Calu3 (cell line): ENCODE results near the gene AGBL3. TPM values are rescaled to one million over a fixed set of nuclear protein-coding genes. Genes with fewer than 3 reads are reported as not detected.

ENCODE experiments used
- BruUV-seq: library from RNA; stranded (reverse); fragments of 400-500 nt; replicated peaks from 2 replicates; lab custom pipeline; 2021; lab: Mats Ljungman, UMichigan
- CTCF ChIA-PET: fragments of 300-600 bp; sonication (Branson Sonifier 250); formaldehyde crosslinking; loops from one replicate; lab custom pipeline; 2022; ENCODE audit warnings: antibody characterized with exemption; lab: Charles Lee
- DNase-seq: peaks from one replicate; pipeline ENCODE4 v3.0.0; 2022
- H3K27ac Mint-ChIP-seq: one replicate; pipeline ENCODE4 v1.8.0; 2022; ENCODE audit warnings: mixed read lengths; ENCODE audit not compliant: unreplicated experiment
- H3K27me3 Mint-ChIP-seq: one replicate; pipeline ENCODE4 v1.8.0; 2022; ENCODE audit warnings: mixed read lengths; ENCODE audit not compliant: unreplicated experiment
- H3K36me3 Mint-ChIP-seq: one replicate; pipeline ENCODE4 v1.8.0; 2022; ENCODE audit warnings: mild to moderate bottlenecking, moderate library complexity, mixed read lengths; ENCODE audit not compliant: insufficient read depth, unreplicated experiment
- H3K4me1 Mint-ChIP-seq: one replicate; pipeline ENCODE4 v1.8.0; 2022; ENCODE audit warnings: mild to moderate bottlenecking, low read depth, mixed read lengths; ENCODE audit not compliant: unreplicated experiment
- H3K4me3 Mint-ChIP-seq: one replicate; pipeline ENCODE4 v1.8.0; 2022; ENCODE audit warnings: mild to moderate bottlenecking, low read depth, moderate library complexity, mixed read lengths; ENCODE audit not compliant: unreplicated experiment
- H3K9me3 Mint-ChIP-seq: one replicate; pipeline ENCODE4 v1.8.0; 2022; ENCODE audit warnings: low read depth, mixed read lengths; ENCODE audit not compliant: unreplicated experiment
- CTCF ChIP-seq: fragments of 200-600 bp; IDR thresholded peaks from one replicate; pipeline ENCODE4 v1.8.0; 2022; ENCODE audit warnings: antibody characterized with exemption; ENCODE audit not compliant: unreplicated experiment
- intact Hi-C: fragments of 100-400 bp; cut with micrococcal nuclease; formaldehyde crosslinking; loops from one replicate; pipeline ENCODE4 v1.10.0; 2022; ENCODE audit not compliant: unreplicated experiment
- total RNA-seq: library from RNA; stranded (reverse); gene quantifications from 2 replicates; pipeline ENCODE4 v1.2.3, GENCODE V29; 2022

The AGBL3 gene
- total RNA-seq, 1 experiment from 2014 or later, result 6.3 TPM

DNA sequence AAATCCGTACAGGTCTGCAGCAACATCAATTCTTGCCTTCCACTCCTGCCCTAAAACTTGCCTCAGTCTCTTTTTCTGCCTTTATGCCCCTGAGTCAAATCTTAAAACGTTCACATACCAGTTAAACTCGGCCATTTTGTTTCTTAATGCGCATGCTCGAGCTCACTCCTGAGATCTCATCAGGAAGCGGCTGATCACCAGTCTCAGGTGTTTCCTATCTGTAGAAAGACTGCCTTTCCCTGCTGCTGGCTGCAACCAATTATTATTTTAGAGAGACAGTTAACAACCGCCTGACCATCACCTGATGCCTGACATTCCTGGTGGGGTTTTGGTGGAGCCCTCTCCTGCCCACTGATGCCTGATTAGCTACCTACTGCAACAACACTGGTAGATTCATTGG lies 91.3 kb downstream of the AGBL3 start:
- Mint-ChIP-seq H3K4me1 (no peaks in the 10 kb centered on the region), H3K36me3 (no peaks in the 10 kb centered on the region), H3K27me3 (no peaks in the 10 kb centered on the region), H3K9me3 (no peaks in the 10 kb centered on the region), H3K4me3 (no peak overlapping the region), H3K27ac (no peak overlapping the region)
- intact Hi-C loops, result no loop called here
- no peak for DNase-seq
- TF ChIP-seq CTCF, result no peak
- CTCF ChIA-PET, result no interaction called here
- BruUV-seq, result no TSS peak

DNA sequence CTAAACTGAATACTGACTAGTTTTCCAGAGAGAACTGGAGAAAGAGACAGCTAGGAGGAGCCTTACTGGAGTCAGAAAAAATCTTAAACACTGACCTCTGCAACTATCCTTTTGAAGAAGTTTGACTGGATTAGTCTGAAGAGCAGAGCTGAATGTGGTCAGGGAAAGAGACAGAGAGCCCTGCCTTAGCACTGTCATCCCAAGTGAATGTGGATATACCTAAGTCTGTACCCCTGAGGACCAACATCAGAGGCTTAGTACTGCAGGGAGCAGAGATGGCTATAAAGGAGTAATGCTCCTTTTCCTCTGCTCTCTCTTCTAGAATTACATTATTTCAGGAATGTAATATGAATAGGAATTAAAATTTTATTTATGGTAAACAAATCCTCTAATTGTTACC lies 91.7 kb downstream of the AGBL3 start:
- H3K9me3 Mint-ChIP-seq, result no peaks in the 10 kb centered on the region

DNA sequence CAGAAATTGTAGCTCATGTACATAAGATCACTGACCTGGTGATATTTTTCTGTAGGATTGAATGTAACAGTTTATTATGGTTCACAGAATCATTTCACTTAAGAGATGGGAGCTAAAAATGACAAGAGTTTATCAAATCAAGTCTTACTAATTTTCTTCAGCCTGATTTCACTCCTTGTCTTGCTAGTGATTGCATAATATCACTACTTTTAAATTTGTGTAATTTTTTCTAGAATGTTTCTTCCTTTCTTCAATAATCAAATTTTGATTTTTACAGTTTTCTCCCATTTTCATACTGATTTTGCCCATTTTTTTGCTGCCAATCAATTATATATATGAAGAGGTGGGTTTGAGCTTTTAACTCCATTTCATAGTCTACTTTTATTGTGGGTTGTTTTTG lies 92.8 kb downstream of the AGBL3 start:
- CTCF ChIA-PET, result interaction anchor here (0.7 kb wide), 1 partner anchor 35 kb away, joined by 3 read pairs; no protein-coding TSS in a partner anchor
- H3K4me1 Mint-ChIP-seq, result no peaks in the 10 kb centered on the region
- no peaks in the 10 kb centered on the region for H3K9me3 Mint-ChIP-seq
- no peak overlapping the region for H3K4me3 Mint-ChIP-seq
- H3K27me3 Mint-ChIP-seq, result no peaks in the 10 kb centered on the region
- TF ChIP-seq CTCF, result no peak
- intact Hi-C loops, result no loop called here
- no peak overlapping the region for H3K27ac Mint-ChIP-seq
- DNase-seq, result no peak
- no TSS peak for BruUV-seq
- H3K36me3 Mint-ChIP-seq, result no peaks in the 10 kb centered on the region

More for the DNA sequence above, 91.7 kb downstream of the AGBL3 start:
- no TSS peak for BruUV-seq
- DNase-seq, result no peak
- Mint-ChIP-seq H3K4me1 (no peaks in the 10 kb centered on the region), H3K27ac (no peak overlapping the region), H3K4me3 (no peak overlapping the region), H3K27me3 (no peaks in the 10 kb centered on the region), H3K36me3 (no peaks in the 10 kb centered on the region)
- no peak for TF ChIP-seq CTCF
- CTCF ChIA-PET, result no interaction called here
- intact Hi-C loops, result no loop called here

DNA sequence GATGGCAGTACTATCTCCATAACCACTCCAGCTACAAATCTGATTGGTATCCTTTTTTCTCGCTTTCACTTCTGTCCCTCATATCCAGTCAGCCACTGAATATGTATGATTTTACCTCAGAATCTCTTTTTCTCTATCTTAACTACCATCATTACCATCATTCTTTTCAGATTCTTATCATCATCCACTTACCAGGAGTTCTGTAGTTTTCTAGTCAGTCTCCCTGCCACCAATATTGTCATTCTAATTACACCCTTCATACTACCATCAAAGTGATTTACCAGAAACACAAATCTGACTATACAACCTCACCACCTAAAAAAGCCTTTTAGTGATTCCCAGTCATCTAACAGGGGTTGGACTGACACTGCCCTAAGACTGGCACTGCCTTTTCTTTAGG lies 96.7 kb downstream of the AGBL3 start:
- no peak overlapping the region for H3K27ac Mint-ChIP-seq
- no peaks in the 10 kb centered on the region for H3K9me3 Mint-ChIP-seq
- no TSS peak for BruUV-seq
- intact Hi-C loops, result no loop called here
- DNase-seq, result no peak
- H3K27me3 Mint-ChIP-seq, result no peaks in the 10 kb centered on the region
- TF ChIP-seq CTCF, result no peak
- H3K36me3 Mint-ChIP-seq, result no peaks in the 10 kb centered on the region
- CTCF ChIA-PET, result no interaction called here
- no peaks in the 10 kb centered on the region for H3K4me1 Mint-ChIP-seq
- H3K4me3 Mint-ChIP-seq, result no peak overlapping the region
